Caki2 (cell line): ENCODE results near the gene SBF2. TPM values are rescaled to one million over a fixed set of nuclear protein-coding genes. Genes with fewer than 3 reads are reported as not detected.
"Not testable (repeated sequence)": the region's sequence is repeated elsewhere in the genome, so short reads cannot be mapped to it uniquely, and the experiment has no call there.

Source experiments
- DNase-seq: peaks from one replicate; pipeline ENCODE4 v3.0.0-alpha.2; 2015; ENCODE audit warnings: low read depth
- in situ Hi-C: cut with HindIII; loops from 2 replicates; pipeline ENCODE4 v1.10.0; 2016; ENCODE audit warnings: low sequenced_read_pairs, low pct_unique_long_range_greater_than_20kb, mixed read lengths
- total RNA-seq: library from RNA; depleted of rRNA; stranded (reverse); fragments of >200 nt; shearing (Covaris generic); gene quantifications from 2 replicates; pipeline ENCODE4 v1.2.3, GENCODE V29; 2014; ENCODE audit warnings: low replicate concordance

Gene SBF2
- total RNA-seq, 1 experiment from 2014 or later, result 10.1 TPM

GRCh38 chr11:9957072-9957471 lies 336.9 kb downstream of the SBF2 start:
- in situ Hi-C loops, result no loop called here
- DNase-seq, result no peak

- in situ Hi-C loops, result no loop called here
- DNase-seq, result no peak
These were observed 337.5 kb downstream of the SBF2 start for GRCh38 chr11:9956483-9956882.

- in situ Hi-C loops, result no loop called here
- DNase-seq, result no peak
These were observed 338.6 kb downstream of the SBF2 start for GRCh38 chr11:9955391-9955790.

GRCh38 chr11:9953994-9954626 lies 339.9 kb downstream of the SBF2 start:
- in situ Hi-C loops, result no loop called here
- no peak for DNase-seq

- in situ Hi-C loops, result no loop called here
- DNase-seq, result no peak
These were observed 341.4 kb downstream of the SBF2 start for GRCh38 chr11:9952511-9953196.

GRCh38 chr11:9951807-9952206 lies 342.2 kb downstream of the SBF2 start:
- in situ Hi-C loops, result no loop called here
- DNase-seq, result no peak

- in situ Hi-C loops, result no loop called here
- no peak for DNase-seq
These were observed 343.6 kb downstream of the SBF2 start for GRCh38 chr11:9950462-9950861.

- in situ Hi-C loops, result no loop called here
- no peak for DNase-seq
These were observed 346.7 kb downstream of the SBF2 start for GRCh38 chr11:9947231-9947864.

GRCh38 chr11:9945680-9946079 lies 348.3 kb downstream of the SBF2 start:
- in situ Hi-C loops, DNase-seq: not testable (repeated sequence)

- no peak for DNase-seq
- in situ Hi-C loops, result no loop called here
These were observed 350.5 kb downstream of the SBF2 start for GRCh38 chr11:9943386-9944110.

GRCh38 chr11:9941991-9942390 lies 352.0 kb downstream of the SBF2 start:
- no peak for DNase-seq
- in situ Hi-C loops, result no loop called here

- DNase-seq, result not testable (repeated sequence)
These were observed 354.9 kb downstream of the SBF2 start for GRCh38 chr11:9939150-9939549.

GRCh38 chr11:9936754-9937153 lies 357.3 kb downstream of the SBF2 start:
- in situ Hi-C loops, result no loop called here
- DNase-seq, result no peak

More at GRCh38 chr11:9939150-9939549, 354.9 kb downstream of the SBF2 start:
- in situ Hi-C loops, result not testable (repeated sequence)

- in situ Hi-C loops, DNase-seq: not testable (repeated sequence)
These were observed 361.2 kb downstream of the SBF2 start for GRCh38 chr11:9932843-9933242.

- in situ Hi-C loops, DNase-seq: not testable (repeated sequence)
These were observed 363.3 kb downstream of the SBF2 start for GRCh38 chr11:9930562-9931331.

GRCh38 chr11:9927670-9928069 lies 366.3 kb downstream of the SBF2 start:
- in situ Hi-C loops, result no loop called here
- no peak for DNase-seq

GRCh38 chr11:9923280-9923679 lies 370.7 kb downstream of the SBF2 start:
- no peak for DNase-seq
- in situ Hi-C loops, result no loop called here

GRCh38 chr11:9922806-9923205 lies 371.2 kb downstream of the SBF2 start:
- no peak for DNase-seq
- in situ Hi-C loops, result no loop called here
